Suprapubic skin (tissue), 4 donors: ENCODE data around the gene ATP2A3. TPM values are rescaled to one million over a fixed set of nuclear protein-coding genes. Genes with fewer than 3 reads are reported as not detected.

Experiments used
- DNase-seq, 2 donors: peaks; one replicate each; pipeline ENCODE4 v3.0.0-alpha.2; 2019; ENCODE audit warnings: low spot score in 2 of 2
- H3K27ac ChIP-seq: fragments of 200-600 bp; sonication (generic); one replicate; pipeline ENCODE4 v1.5.1; 2019
- H3K27me3 ChIP-seq: fragments of 200-600 bp; sonication (generic); one replicate; pipeline ENCODE4 v1.5.1; 2019
- H3K36me3 ChIP-seq: fragments of 200-600 bp; sonication (generic); one replicate; pipeline ENCODE4 v1.5.1; 2019
- H3K4me1 ChIP-seq: fragments of 200-600 bp; sonication (generic); one replicate; pipeline ENCODE4 v1.5.1; 2019
- H3K4me3 ChIP-seq: fragments of 200-600 bp; sonication (generic); one replicate; pipeline ENCODE4 v1.5.1; 2019; ENCODE audit warnings: mild to moderate bottlenecking
- H3K9me3 ChIP-seq: fragments of 200-600 bp; sonication (generic); one replicate; pipeline ENCODE4 v1.5.1; 2019
- EP300 ChIP-seq: sonication (generic); formaldehyde crosslinking; IDR thresholded peaks from one replicate; pipeline ENCODE4 v1.6.1; 2017; ENCODE audit warnings: antibody characterized with exemption
- POLR2A ChIP-seq, 2 donors: fragments of 450-650 bp; IDR thresholded peaks; one replicate each; pipeline ENCODE4 v1.6.1; 2017; ENCODE audit warnings: antibody characterized with exemption in 2 of 2, mild to moderate bottlenecking in 2 of 2, moderate library complexity in 2 of 2
- POLR2AphosphoS5 ChIP-seq, 3 donors: sonication (generic); formaldehyde crosslinking; IDR thresholded peaks; one replicate each; pipeline ENCODE4 v1.6.1; 2017; ENCODE audit warnings: antibody characterized with exemption in 3 of 3
- WGBS: methylation state at CpG from one replicate; pipeline ENCODE4 v1.1.5; 2018; 5-methylcytosine and 5-hydroxymethylcytosine counted together
- total RNA-seq, 4 donors: library from RNA; depleted of rRNA; stranded (reverse); fragments of >200 nt; gene quantifications; one replicate each; pipeline ENCODE4 v1.1.0, GENCODE V29; 2016
- TF ChIP-seq, protein P1 (sequence below), 2 donors: fragments of 200-600 bp in 1 of 2; fragments of 450-650 bp in 1 of 2; sonication (generic) in 1 of 2; IDR thresholded peaks; one replicate each; pipeline ENCODE4 v1.5.1; 2016 to 2019; ENCODE audit warnings: antibody characterized with exemption in 2 of 2, mild to moderate bottlenecking in 1 of 2, moderate library complexity in 1 of 2

Gene ATP2A3
- total RNA-seq, 4 donors from 2014 or later = 22.4 to 61.7 (median 34.7) TPM

DNA sequence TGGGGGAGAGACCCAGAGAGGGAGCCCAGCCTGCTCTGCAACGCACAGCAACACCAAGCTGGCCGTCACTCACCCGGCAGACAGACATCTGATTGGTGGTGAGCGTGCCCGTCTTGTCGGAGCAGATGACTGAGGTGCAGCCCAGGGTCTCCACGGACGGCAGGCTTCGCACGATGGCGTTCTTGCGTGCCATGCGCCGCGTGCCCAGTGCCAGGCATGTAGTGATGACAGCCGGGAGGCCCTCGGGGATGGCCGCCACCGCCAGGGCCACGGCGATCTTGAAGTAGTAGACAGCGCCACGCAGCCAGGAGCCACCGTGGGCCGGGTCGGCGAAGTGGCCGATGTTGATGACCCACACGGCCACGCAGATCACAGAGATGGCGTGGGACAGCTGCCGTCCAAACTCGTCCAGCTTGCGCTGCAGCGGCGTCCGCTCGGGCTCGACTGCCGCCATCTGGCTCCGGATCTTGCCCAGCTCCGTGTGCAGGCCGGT lies 16.9 kb downstream of the ATP2A3 start:
- no peak overlapping the region for H3K4me3 ChIP-seq
- H3K27me3 ChIP-seq = no peaks in the 10 kb centered on the region
- TF ChIP-seq EP300 = no peak
- no peak for TF ChIP-seq POLR2A (IDR thresholded peaks at IDR 0.05)
- no peak for TF ChIP-seq POLR2AphosphoS5 (IDR thresholded peaks at IDR 0.05)
- TF ChIP-seq, protein P1, sequence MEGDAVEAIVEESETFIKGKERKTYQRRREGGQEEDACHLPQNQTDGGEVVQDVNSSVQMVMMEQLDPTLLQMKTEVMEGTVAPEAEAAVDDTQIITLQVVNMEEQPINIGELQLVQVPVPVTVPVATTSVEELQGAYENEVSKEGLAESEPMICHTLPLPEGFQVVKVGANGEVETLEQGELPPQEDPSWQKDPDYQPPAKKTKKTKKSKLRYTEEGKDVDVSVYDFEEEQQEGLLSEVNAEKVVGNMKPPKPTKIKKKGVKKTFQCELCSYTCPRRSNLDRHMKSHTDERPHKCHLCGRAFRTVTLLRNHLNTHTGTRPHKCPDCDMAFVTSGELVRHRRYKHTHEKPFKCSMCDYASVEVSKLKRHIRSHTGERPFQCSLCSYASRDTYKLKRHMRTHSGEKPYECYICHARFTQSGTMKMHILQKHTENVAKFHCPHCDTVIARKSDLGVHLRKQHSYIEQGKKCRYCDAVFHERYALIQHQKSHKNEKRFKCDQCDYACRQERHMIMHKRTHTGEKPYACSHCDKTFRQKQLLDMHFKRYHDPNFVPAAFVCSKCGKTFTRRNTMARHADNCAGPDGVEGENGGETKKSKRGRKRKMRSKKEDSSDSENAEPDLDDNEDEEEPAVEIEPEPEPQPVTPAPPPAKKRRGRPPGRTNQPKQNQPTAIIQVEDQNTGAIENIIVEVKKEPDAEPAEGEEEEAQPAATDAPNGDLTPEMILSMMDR (IDR thresholded peaks at IDR 0.05) = no peak
- no peaks in the 10 kb centered on the region for H3K36me3 ChIP-seq
- H3K9me3 ChIP-seq = no peaks in the 10 kb centered on the region
- no peak for DNase-seq
- WGBS = 96% methylated on average over 22 of the region's 43 CpGs
- peaks cover 4% of the 10 kb centered on the region for H3K4me1 ChIP-seq
- H3K27ac ChIP-seq = no peak overlapping the region

DNA sequence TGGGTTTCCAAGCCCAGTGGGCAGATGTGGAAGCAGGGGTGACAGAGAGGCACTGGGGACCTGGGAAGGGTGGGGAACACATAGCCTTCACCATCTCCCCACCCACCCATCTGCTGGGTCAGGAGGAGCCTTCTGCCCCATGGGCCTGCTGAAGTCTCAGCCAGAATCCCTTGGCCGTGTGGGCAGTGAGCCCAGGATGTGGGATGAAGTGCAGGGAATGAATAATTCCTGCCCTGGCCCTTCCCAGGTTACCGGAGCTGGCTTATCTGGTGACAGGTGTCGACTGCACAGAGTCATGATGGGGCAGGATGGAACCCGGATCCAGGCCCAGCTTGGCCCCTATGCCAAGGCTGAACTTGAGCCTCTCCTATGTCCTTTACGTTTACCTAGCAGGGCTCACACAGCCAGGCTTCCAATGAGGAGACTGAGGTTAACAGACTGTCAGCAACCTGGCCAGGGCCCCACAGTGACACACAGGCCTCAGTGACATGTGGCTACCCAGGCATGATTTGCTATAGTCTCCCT lies 17.5 kb downstream of the ATP2A3 start:
- peaks cover 3% of the 10 kb centered on the region for H3K36me3 ChIP-seq
- TF ChIP-seq, protein P1 (IDR thresholded peaks at IDR 0.05) = no peak
- no peak for TF ChIP-seq EP300
- no peak for TF ChIP-seq POLR2AphosphoS5 (IDR thresholded peaks at IDR 0.05)
- no peaks in the 10 kb centered on the region for H3K27me3 ChIP-seq
- WGBS = no CpG with 5 or more reads among the region's 5 CpGs
- no peak overlapping the region for H3K27ac ChIP-seq
- H3K4me1 ChIP-seq = peaks cover 4% of the 10 kb centered on the region
- no peak overlapping the region for H3K4me3 ChIP-seq
- H3K9me3 ChIP-seq = no peaks in the 10 kb centered on the region
- DNase-seq = no peak

DNA sequence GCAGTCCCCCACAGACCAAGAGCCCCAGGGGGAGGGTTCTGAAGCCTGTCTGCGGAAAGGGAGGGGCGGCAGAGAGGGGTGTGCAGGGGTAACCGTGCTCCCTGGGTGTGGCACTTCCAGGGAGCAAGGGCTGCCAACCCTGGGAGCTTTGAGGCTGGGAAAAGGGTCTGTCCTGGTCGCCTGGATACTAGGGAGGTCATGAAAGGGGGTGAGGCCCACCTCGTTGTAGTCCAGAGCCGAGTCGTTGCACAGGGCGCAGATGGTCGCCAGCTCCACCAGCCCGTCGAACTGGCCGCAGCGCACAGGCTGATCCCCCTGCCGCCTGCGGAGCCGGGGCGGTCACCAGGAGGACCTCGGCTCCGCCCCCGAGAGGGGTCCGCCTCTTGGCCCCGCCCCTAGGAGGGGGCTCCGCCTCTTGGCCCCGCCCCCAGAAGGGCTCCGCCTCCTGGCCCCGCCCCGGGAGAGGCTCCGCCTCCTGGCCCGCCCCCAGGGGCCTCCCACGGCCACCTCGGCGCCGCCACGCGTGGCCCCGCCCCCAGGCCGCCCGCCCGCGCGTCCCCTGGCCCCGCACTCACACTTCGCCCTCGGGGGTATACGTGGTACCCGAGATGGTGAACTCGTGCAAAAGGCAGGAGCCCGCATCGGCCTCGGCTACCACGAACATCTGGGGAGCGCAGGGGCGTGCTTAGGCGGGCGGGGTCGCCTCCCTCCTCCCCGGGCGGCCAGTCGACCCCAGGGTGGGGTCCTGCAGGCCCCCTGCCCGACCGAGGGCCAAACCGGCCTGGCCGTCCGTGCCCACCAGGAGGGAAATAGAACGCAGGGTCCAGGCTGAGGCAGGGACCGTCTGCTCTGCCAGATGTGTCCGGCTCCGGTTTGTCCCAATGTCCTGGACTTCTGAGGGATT lies 19.5 kb downstream of the ATP2A3 start:
- no peak for TF ChIP-seq POLR2A (IDR thresholded peaks at IDR 0.05)
- TF ChIP-seq, protein P1 (IDR thresholded peaks at IDR 0.05) = no peak
- peaks cover 3% of the 10 kb centered on the region for H3K36me3 ChIP-seq
- DNase-seq = peak in 1 of 2 donors; percentile 78
- 50% methylated on average over 2 of the region's 68 CpGs for WGBS
- H3K9me3 ChIP-seq = no peaks in the 10 kb centered on the region
- no peak overlapping the region for H3K27ac ChIP-seq
- H3K27me3 ChIP-seq = no peaks in the 10 kb centered on the region
- H3K4me3 ChIP-seq = peak overlapping the region; percentile 36
- H3K4me1 ChIP-seq = peaks cover 4% of the 10 kb centered on the region

DNA sequence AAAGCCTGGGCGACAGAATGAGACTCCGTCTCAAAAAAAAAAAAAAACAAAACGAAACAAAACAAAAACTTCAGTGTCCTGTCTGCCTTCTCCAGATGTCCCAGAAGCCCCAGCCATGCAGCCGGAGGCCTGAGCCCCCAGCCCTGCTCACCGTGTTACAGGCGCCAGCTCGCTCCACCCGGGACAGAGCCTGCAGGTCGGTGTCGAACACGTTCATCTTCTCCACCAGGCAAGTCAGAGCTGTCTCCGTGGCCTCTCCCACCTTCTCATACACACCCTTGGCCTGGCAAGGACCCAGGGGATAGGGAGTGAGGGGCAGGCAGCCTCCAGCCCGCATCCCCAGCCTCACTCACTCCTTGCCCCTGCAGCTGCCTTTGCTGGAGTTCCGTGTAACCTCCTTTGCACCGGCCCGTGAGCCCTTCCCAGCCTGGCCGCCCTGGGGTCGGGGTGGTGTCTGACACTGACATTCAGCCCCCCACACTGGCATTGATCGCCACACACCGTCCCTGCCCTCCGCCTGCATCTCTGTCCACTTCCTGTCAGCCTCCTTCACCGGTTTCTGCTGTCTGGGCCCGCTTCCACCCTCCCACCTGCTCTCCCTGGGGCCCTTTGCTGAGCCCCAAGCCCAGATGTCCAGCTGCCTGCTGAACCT lies 20.9 kb downstream of the ATP2A3 start:
- Histone ChIP-seq H3K27me3 (no peaks in the 10 kb centered on the region), H3K4me1 (peaks cover 4% of the 10 kb centered on the region), H3K4me3 (no peak overlapping the region), H3K9me3 (no peaks in the 10 kb centered on the region), H3K27ac (no peak overlapping the region), H3K36me3 (peaks cover 3% of the 10 kb centered on the region)
- WGBS = 74% methylated on average over 23 of the region's 23 CpGs
- no peak for TF ChIP-seq POLR2AphosphoS5 (IDR thresholded peaks at IDR 0.05)
- no peak for TF ChIP-seq POLR2A (IDR thresholded peaks at IDR 0.05)
- no peak for TF ChIP-seq EP300
- TF ChIP-seq, protein P1 (IDR thresholded peaks at IDR 0.05) = no peak
- no peak for DNase-seq
